ENCODE results near the gene GPR15LG.

DNA sequence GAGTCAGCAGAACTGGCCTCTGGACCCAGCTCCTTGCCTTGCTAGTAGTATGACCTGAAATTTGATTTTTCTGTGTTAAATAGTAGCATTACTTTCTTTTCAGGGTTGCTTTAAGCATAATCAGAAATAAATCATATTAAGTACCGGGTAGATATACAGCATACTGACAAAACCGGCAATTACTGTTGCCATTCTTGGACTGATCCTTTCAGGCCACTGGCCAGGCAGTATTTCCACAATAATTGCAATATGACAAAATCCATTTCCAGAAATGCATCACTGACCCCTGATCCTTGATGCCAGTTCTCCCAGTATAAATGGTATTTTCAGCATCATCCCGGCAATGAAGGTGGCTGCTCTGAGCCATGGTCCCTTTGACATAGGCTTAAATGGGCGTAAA is 60.9 kb downstream of the GPR15LG start:
- TF ChIP-seq, protein P1, sequence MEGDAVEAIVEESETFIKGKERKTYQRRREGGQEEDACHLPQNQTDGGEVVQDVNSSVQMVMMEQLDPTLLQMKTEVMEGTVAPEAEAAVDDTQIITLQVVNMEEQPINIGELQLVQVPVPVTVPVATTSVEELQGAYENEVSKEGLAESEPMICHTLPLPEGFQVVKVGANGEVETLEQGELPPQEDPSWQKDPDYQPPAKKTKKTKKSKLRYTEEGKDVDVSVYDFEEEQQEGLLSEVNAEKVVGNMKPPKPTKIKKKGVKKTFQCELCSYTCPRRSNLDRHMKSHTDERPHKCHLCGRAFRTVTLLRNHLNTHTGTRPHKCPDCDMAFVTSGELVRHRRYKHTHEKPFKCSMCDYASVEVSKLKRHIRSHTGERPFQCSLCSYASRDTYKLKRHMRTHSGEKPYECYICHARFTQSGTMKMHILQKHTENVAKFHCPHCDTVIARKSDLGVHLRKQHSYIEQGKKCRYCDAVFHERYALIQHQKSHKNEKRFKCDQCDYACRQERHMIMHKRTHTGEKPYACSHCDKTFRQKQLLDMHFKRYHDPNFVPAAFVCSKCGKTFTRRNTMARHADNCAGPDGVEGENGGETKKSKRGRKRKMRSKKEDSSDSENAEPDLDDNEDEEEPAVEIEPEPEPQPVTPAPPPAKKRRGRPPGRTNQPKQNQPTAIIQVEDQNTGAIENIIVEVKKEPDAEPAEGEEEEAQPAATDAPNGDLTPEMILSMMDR (IDR thresholded peaks at IDR 0.05): no peak
- no peak for TF ChIP-seq POLR2A (IDR thresholded peaks at IDR 0.05)
